CD4-positive, alpha-beta T cell treated with Interleukin-21 for 1 hour (primary cell): ENCODE measurements around the gene FADD.

Experiments used
- DNase-seq: peaks from one replicate; pipeline ENCODE4 v3.0.0-alpha.2; 2020

The FADD gene

DNA sequence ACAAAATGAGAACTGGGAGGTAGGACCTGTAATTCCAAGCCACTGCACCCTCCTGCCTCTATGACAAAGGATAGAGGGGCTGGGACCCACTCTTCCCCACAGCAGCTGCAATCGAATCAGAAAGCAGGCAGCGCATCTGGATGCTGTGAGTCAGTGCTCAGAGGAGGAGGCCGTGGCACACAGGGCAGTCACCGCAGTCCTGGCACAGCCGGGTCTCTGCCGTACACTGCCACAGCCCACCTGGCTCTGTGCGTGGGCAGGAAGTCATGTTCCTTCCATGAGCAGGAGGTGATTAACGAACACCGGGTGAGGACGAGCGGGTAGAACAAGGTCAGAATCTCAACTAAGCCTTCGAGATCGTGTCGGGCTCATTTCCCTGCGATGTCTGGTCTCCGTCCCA, 37.2 kb downstream of the FADD start:
- DNase-seq: no peak

- DNase-seq: no peak
Observed at GRCh38 chr11:70241709-70242108, 38.6 kb downstream of the FADD start.

GRCh38 chr11:70242885-70243284, 39.8 kb downstream of the FADD start:
- DNase-seq: no peak

DNA sequence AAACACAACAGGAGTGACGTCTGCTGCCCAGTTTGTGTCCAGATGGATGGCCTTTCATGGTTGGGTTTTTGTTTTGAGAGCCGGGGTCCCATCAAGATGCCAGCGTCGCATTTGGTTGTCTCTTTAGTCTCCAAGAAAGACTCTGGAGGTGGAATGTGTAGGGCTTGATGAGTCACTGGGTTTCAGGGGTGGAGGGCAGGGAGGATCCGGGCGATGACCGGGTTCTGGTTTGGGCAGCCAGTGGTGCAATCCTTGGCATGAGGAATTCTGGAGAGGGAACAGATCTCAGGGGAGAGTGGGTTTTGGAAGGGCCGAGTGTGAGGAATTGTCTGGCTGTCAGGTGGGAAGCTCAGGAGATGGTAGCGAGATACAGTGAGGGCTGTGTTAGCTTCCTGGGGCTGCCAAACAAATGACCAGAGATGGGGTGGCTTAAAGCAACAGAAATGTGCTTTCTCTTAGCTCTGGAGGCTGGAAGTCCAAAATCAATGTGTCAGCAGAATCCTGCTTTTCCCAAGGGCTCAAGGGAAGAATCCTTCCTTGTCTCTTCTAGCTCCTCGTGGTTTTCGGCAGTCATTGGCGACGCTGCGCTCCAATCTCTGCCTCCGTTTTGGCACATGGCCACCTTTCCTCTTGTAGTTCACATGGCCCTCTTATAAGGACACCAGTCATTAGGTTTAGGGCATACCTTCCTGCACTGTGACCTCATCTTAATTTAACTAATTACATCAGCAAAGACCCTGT, 41.0 kb downstream of the FADD start:
- no peak for DNase-seq

DNA sequence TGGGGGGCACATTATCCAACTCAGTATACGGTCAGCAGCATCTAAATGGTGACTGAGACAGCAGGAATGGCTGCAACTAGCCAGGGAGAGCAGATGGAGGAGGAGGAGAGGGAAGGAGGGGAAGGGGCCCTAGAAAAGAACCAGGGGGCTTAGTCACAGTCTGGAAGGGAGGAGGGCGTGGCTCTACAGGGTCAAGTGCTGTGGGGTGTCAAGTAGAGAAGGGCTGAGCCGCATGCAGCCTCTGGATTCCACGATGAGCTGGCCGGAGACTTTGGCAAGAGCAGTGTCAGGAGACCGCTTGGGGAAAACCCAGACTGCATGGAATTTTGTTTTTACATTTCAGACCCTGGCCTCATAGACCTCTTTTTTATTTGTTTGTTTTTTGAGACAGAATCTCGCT, 41.6 kb downstream of the FADD start:
- DNase-seq: no peak

GRCh38 chr11:70246196-70246595, 43.1 kb downstream of the FADD start:
- DNase-seq: no peak

DNA sequence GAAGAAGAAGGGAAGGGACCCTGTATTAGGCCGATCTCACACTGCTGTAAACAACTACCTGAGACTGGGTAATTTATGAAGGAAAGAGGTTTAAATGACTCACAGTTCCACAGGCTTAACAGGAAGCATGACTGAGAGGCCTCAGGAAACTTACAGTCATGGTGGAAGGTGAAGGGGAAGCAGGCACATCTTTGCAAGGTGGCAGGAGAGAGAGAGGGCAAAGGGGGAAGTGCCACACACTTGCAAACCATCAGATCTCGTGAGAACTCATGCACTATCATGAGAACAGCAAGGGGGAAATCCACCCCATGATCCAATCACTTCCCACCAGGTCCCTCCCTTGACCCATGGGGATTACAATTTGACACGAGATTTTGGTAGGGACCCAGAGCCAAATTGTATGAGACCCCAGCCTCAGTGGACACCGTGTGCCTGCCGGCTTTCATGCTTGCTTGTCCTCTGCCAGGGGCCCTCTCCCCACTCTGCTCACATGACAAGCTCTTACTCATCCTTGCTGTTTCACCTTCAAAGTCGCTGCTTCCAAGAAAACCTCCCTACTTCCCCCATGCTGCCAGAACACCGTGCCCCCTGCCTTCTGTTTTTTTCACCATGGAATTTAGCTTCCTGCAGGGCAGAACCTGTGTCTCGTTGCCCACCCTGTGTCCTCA, 44.1 kb downstream of the FADD start:
- no peak for DNase-seq

DNA sequence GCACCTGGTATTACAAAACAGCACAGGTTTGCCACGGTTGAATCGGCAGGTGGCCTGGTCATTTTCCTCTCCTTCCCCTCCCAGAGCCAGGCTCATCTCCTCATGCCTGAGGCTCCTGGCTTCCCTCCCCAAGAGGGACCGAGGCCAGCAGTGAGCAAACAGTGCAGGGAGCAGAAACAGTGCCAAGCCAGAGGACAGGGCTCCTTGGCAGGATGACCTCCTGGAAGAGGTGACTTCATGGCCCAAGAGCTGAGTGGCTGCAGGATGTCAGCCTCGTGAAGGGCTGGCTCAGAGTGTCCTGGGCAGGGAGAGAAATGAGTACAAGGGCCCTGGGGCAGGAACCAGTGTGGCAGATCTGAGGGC, 44.6 kb downstream of the FADD start:
- DNase-seq: no peak

DNA sequence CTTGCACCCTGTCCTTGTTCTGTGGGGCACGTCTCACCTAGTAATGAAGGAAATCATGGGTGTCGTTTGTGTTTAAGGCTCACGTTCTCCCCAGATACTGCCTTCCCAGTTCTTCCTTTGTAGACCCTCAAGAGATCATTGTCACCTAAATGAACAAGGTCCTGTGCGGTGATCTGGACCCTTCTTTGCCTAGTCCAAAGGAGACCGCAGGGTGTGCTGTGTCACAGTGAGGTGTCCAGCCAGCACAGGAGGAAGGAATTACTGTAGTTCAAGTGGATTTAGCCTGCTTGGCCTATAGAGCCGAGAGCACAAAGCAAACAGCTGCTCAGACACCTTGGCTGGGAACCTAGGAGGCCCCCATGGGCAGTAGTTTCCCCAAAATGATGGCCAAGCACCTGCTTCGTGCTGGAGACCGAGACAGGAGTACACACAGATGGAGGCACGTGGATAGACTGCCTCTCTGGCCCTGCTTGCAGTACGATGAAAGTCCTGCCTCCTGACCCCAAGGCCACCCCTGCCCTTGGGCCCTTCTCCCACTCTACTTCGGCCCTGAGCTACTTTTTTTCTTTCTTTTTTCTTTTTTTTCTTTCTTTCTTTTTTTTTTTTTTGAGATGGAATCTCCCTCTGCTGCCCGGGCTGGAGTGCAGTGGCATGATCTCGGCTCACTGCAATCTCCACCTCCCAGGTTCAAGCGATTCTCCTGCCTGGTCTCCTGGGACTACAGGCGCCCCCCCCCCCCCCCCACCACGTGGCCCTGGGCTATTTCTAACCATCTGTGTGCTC, 48.0 kb downstream of the FADD start:
- DNase-seq: no peak

DNA sequence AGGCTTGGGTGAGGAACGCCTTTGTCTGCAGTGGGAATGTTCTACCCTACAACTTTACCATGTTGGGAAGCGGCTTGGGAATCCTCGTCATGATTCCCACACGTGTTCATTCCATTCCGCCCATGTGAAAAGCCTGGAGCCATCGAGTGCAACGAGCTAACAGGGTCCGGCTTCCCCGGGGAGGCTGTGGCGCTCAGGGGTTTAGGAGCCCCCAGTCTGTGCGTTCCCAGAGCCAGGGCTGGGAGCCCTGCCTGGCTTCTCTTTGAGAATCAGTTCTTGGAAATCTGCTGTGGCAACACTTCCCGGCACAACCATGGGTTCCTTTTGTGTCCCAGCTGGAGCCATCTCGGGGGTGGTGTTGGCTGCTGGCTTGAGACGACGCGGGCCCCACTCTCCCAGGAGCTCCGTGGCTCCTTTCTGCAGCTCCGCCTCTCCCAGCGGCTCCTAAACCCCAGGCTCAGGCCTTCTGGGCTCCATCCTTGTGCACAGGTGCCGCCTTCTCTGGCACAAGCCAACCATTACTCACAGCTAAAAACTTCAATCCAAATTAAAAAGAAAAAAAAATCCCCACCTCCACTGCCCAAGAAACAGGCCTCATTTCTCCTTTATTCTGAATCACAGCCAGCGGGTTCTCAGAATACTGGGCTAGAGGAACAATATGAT, 48.7 kb downstream of the FADD start:
- no peak for DNase-seq

GRCh38 chr11:70252844-70253243, 49.7 kb downstream of the FADD start:
- no peak for DNase-seq

DNA sequence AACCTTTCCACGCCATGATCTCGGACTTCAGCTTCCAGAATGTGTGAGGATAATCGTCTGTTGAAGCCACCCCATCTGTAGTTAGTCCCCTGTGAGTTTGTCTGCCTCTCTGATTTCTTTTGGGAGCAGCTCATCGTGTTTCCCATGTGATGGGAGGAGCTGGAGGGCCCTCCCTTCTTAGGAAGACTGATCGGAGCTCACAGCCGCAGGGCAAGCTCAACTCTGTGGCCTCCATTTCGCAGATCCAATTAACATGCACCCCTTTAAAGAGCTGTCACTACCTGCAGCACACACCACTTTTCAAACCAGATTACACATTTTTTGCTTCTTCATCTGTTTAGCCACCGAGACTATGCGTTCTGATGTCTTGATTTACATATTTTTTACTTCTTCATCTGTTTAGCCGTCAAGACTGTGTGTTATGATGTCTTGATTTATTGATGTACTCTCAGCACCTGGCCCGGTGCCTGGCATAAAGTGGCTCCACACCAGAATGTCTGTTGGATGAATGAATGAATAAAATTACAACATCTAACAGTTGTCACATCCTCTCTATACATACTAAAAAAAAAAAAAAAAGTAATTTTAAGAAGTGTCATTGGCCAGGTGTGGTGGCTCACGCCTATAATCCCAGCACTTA, 52.5 kb downstream of the FADD start:
- DNase-seq: no peak
